CD4-positive, alpha-beta T cell (primary cell): ENCODE results near the gene SAMD5. TPM values are rescaled to one million over a fixed set of nuclear protein-coding genes. Genes with fewer than 3 reads are reported as not detected.

Source experiments
- ATAC-seq: fragments of 200-7000 bp; cut with Tn5 transposase; one replicate; pipeline ENCODE4 v1.10.0; 2022; ENCODE audit warnings: mild to moderate bottlenecking; ENCODE audit not compliant: poor library complexity
- CTCF ChIA-PET: fragments of 350-600 bp; sonication (Branson Sonifier 250); formaldehyde crosslinking; loops from one replicate; lab custom pipeline; 2021; ENCODE audit warnings: antibody characterized with exemption, inconsistent platforms; lab: Charles Lee
- POLR2A ChIA-PET: fragments of 350-600 bp; sonication (Branson Sonifier 250); formaldehyde crosslinking; loops from one replicate; lab custom pipeline; 2021; ENCODE audit warnings: antibody characterized with exemption, inconsistent platforms; lab: Charles Lee
- DNase-seq, 14 experiments: peaks; one replicate each; pipeline ENCODE4 v3.0.0-alpha.2; 2013 to 2020; ENCODE audit warnings: mixed read lengths in 2 of 14
- H3K27ac ChIP-seq, 2 donors: one replicate each; pipeline versions ENCODE4 v1.5.1 to v1.7.0; 2013; ENCODE audit warnings: low read length in 2 of 2, low read depth in 1 of 2, mild to moderate bottlenecking in 1 of 2
- H3K27me3 ChIP-seq, 2 experiments: 1 replicate in 1 of 2; 2 replicates in 1 of 2; pipeline versions ENCODE4 v1.6.1 to v1.7.0; 2013; ENCODE audit warnings: low read length in 2 of 2, control low read depth in 1 of 2, mild to moderate bottlenecking in 1 of 2, moderate library complexity in 1 of 2; ENCODE audit not compliant: insufficient read depth in 2 of 2, control insufficient read depth in 1 of 2
- H3K36me3 ChIP-seq: one replicate; pipeline ENCODE4 v1.6.1; 2013; ENCODE audit warnings: low read length, control low read depth; ENCODE audit not compliant: insufficient read depth
- H3K4me1 ChIP-seq: one replicate; pipeline ENCODE4 v1.6.1; 2013; ENCODE audit warnings: low read length, control low read depth; ENCODE audit not compliant: insufficient read depth
- H3K4me3 ChIP-seq: one replicate; pipeline ENCODE4 v1.5.1; 2013; ENCODE audit warnings: mild to moderate bottlenecking, low read length, moderate library complexity
- H3K9me3 ChIP-seq, 2 experiments: 1 replicate in 1 of 2; 2 replicates in 1 of 2; pipeline versions ENCODE4 v1.6.1 to v1.7.0; 2013; ENCODE audit warnings: low read length in 2 of 2, mild to moderate bottlenecking in 2 of 2, control low read depth in 1 of 2, moderate library complexity in 1 of 2; ENCODE audit not compliant: control insufficient read depth in 1 of 2, insufficient read depth in 1 of 2
- H3K27ac Mint-ChIP-seq: one replicate; pipeline ENCODE4 v1.8.0; 2020; ENCODE audit warnings: mixed read lengths
- H3K27me3 Mint-ChIP-seq: one replicate; pipeline ENCODE4 v1.8.0; 2021; ENCODE audit warnings: mixed read lengths
- H3K36me3 Mint-ChIP-seq: one replicate; pipeline ENCODE4 v1.8.0; 2021; ENCODE audit warnings: low read depth, mixed read lengths
- H3K4me1 Mint-ChIP-seq: one replicate; pipeline ENCODE4 v1.8.0; 2021; ENCODE audit warnings: low read depth, mixed read lengths
- H3K4me3 Mint-ChIP-seq: one replicate; pipeline ENCODE4 v1.8.0; 2020; ENCODE audit warnings: mild to moderate bottlenecking, mixed read lengths
- H3K9me3 Mint-ChIP-seq: one replicate; pipeline ENCODE4 v1.8.0; 2020; ENCODE audit warnings: mixed read lengths
- CTCF ChIP-seq: fragments of 200-600 bp; IDR thresholded peaks from one replicate; pipeline ENCODE4 v1.8.0; 2022; ENCODE audit warnings: antibody characterized with exemption, mild to moderate bottlenecking
- intact Hi-C, 2 experiments: fragments of 100-400 bp; cut with DNase I in 1 of 2; cut with micrococcal nuclease in 1 of 2; formaldehyde crosslinking; loops; one replicate each; pipeline versions ENCODE4 v1.15.1 to v1.9.0; 2023 to 2025; cut with DNase I, micrococcal nuclease
- total RNA-seq, 174 experiments: library from RNA in 2 of 174; stranded (reverse) in 2 of 174; gene quantifications; one replicate each; pipeline ENCODE4 v1.2.3 and lab custom pipeline; 2021 to 2026

The SAMD5 gene
- total RNA-seq, 2 experiments from 2014 or later, result not detected

- Histone ChIP-seq H3K4me1 (no peaks in the 10 kb centered on the region), H3K4me3 (no peak overlapping the region), H3K27ac (no peak overlapping the region), H3K9me3 (no peaks in the 10 kb centered on the region), H3K36me3 (no peaks in the 10 kb centered on the region), H3K27me3 (no peaks in the 10 kb centered on the region)
- Mint-ChIP-seq H3K27ac (no peak overlapping the region), H3K27me3 (peaks cover 17% of the 10 kb centered on the region), H3K4me3 (no peak overlapping the region), H3K4me1 (no peaks in the 10 kb centered on the region), H3K36me3 (no peaks in the 10 kb centered on the region), H3K9me3 (no peaks in the 10 kb centered on the region)
- ChIA-PET CTCF (no interaction called here), POLR2A (no interaction called here)
- TF ChIP-seq CTCF, result no peak
- DNase-seq (no peak), ATAC-seq (no peak)
- intact Hi-C loops, result no loop called here
Measured at GRCh38 chr6:147467428-147467827, 41.1 kb upstream of the SAMD5 start.

GRCh38 chr6:147467886-147468285, 40.6 kb upstream of the SAMD5 start:
- no peak for ATAC-seq
- no peak for TF ChIP-seq CTCF
- CTCF ChIA-PET, result no interaction called here

DNA sequence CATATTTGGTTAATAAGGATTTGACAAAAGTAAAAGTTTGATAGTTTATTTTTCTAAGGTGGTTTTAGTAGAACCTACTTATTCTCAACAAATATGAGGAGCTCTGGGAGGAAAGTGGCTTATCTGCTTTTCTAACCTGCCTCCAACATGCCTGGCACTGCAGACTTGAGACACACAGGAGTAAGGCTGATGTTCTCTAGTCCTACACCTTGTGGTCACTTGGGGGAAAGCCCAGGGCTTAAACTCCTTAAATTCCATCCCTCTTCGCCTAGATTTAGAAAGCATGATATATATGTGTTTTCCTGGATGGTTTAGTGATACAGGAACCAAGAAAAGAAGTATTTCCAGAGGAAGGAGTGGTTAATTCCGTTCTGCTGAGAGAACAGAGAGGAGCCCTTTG, 39.9 kb upstream of the SAMD5 start:
- H3K27ac ChIP-seq, result no peak overlapping the region
- intact Hi-C loops, result no loop called here
- H3K9me3 ChIP-seq, result no peaks in the 10 kb centered on the region
- no peak overlapping the region for H3K4me3 ChIP-seq
- TF ChIP-seq CTCF, result no peak
- no peaks in the 10 kb centered on the region for H3K4me1 ChIP-seq
- ChIA-PET CTCF (no interaction called here), POLR2A (no interaction called here)
- Mint-ChIP-seq H3K36me3 (no peaks in the 10 kb centered on the region), H3K4me1 (no peaks in the 10 kb centered on the region), H3K27ac (no peak overlapping the region), H3K4me3 (no peak overlapping the region), H3K9me3 (no peaks in the 10 kb centered on the region), H3K27me3 (peaks cover 17% of the 10 kb centered on the region)
- ATAC-seq (no peak), DNase-seq (no peak)
- no peaks in the 10 kb centered on the region for H3K27me3 ChIP-seq
- H3K36me3 ChIP-seq, result no peaks in the 10 kb centered on the region

More at GRCh38 chr6:147467886-147468285, 40.6 kb upstream of the SAMD5 start:
- POLR2A ChIA-PET, result no interaction called here
- H3K36me3 Mint-ChIP-seq, result no peaks in the 10 kb centered on the region
- peaks cover 17% of the 10 kb centered on the region for H3K27me3 Mint-ChIP-seq
- DNase-seq, result no peak
- no peak overlapping the region for H3K4me3 ChIP-seq
- no peaks in the 10 kb centered on the region for H3K4me1 Mint-ChIP-seq
- H3K9me3 Mint-ChIP-seq, result no peaks in the 10 kb centered on the region
- no peak overlapping the region for H3K4me3 Mint-ChIP-seq
- H3K27ac Mint-ChIP-seq, result no peak overlapping the region
- no peaks in the 10 kb centered on the region for H3K9me3 ChIP-seq
- intact Hi-C loops, result no loop called here
- H3K27me3 ChIP-seq, result no peaks in the 10 kb centered on the region
- H3K27ac ChIP-seq, result no peak overlapping the region
- no peaks in the 10 kb centered on the region for H3K4me1 ChIP-seq
- H3K36me3 ChIP-seq, result no peaks in the 10 kb centered on the region
